RPMI7951 (cell line): Measurements from ENCODE around the gene CAPN5. TPM values are rescaled to one million over a fixed set of nuclear protein-coding genes. Genes with fewer than 3 reads are reported as not detected.
"Not testable (repeated sequence)": the region's sequence is repeated elsewhere in the genome, so short reads cannot be mapped to it uniquely, and the experiment has no call there.

Source experiments
- DNase-seq: peaks from one replicate; pipeline ENCODE4 v3.0.0-alpha.2; 2012; ENCODE audit warnings: low read depth
- total RNA-seq: library from RNA; depleted of rRNA; stranded (reverse); fragments of >200 nt; shearing (Covaris generic); gene quantifications from 2 replicates; pipeline ENCODE4 v1.2.3, GENCODE V29; 2014; rRNA removed

The CAPN5 gene
- 10.7 and 12.4 TPM in 2 replicates for total RNA-seq

DNA sequence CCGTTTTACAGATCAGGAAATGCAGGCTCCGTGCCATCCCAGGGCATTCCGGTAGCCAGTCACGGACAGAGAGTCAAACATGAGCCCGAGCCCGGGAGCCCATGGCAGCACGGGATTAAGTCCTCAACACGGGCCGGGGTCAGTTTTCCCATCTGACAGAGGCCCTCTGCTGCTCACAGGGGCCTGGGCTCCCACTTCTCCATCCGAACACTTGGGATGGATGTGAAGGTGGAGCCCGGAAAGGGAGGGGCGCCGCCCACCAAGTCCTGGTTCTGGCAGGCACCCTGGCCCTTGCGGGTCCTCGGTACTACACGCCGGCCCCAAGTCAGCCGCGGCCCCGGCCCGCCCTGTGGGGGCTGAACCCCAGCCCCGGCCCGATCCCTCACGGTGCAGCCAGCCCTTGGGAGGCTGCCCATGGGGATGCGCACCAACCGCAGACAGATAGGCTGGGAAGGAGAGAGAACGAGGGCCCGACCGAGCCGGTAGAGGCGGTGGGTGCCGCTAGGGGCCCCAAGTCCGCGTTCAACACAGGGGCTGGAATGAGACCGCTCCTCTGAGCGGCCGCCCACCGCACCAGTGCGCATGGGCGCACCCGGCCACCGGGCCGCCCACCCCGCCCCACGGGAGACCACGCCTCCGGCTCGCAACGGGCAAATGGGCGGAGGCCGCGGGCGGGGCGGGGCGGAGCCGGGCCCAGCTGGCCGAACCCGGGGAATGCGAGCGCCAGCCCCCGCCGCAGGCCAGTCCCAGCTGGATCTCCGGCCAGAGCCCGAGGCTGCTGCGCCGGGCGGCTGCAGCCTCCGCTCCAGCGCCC is at the start of gene CAPN5:
Gene CAPN5 (plus strand): TSS at position 743 of the 814 bp plus-strand sequence. CDS start 17,916 bp downstream, outside the sequence.
- DNase-seq: peak; percentile 87

DNA sequence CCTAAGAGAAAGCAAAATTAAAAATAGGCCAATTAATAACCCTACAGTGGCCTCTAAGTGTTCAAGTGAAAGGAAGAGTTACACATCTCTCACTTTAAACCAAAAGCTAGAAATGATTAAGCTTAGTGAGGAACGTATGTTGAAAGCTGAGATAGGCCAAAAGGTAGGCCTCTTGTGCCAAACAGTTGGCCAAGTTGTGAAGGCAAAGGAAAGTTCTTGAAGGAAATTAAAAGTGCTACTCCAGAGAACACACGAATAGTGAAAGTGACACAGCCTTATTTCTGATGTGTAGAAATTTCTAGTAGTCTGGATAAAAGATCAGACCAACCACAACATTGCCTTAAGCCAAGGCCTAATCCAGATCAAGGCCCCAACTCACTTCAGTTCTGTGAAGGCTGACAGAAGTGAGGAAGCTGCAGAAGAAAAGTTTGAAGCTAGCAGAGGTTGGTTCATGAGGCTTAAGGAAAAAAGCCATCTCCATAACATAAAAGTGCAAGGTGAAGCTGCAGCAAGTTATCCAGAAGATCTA is 48.3 kb upstream of the CAPN5 start:
- DNase-seq: not testable (repeated sequence)

DNA sequence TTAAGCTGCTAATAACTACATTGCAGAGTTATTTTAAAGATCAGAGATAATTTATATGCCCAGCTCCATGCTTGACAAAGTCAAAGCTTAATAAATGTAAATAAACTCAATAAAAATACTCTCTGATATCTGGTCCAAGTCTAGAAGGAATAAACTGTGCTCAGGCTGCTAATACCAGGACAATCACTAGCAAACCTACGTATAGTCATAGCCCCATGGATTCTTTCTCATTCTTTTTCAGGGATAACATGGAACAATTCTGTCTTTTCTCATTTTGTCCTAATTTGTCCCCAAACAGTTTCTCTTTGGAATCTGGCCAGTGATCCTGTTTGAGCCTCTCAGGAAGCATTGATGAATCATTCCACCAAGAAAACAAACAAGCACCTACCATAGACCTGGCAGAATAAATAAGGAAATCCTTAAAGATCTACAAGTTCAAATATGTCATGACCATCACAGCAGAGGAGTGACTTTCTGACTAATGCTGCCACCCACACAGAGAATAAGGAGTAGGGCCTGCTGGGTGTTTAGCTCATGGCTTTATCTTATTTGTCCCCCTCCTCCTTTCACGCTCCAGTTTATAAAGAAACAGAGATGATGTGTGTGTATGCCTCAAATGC is 46.7 kb upstream of the CAPN5 start:
- DNase-seq: peak; percentile 47

DNA sequence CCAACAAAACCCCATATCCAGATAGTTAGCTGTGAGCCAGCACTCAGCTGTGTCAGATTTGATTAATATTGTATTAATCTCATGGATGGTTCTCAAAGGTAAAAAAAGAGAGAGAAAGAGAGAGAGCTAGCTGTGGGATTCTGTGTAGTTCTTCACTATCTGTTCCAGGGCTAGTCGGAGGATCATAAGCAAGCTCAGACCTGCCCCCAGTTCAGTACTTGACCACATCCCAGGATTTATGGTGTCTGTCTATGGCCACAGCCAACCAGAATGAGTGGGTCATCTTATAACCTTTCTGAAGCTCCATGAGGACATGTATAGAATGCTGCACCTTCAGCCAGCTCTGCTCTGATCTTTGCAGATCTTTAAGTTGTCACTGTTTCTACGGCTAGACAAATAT is 46.0 kb upstream of the CAPN5 start:
- no peak for DNase-seq

DNA sequence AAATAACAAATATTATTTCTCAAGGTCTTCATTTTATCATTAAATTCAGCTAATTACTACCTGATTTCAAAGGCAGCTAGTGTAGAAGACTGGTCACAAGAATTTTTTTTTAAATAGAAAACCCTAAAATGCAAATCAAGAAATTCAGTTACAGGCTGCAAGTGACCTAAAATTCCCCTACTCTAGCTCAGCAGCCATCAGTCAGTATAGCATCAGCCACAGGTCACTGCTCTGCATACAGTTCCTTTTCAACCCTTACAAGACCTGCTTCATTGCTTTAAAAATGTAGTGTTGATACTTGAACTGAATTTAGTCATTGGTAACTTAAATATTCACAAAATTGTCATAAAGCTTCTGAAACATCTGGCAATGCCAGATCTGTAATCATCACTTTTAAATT is 42.0 kb upstream of the CAPN5 start:
- DNase-seq: no peak

DNA sequence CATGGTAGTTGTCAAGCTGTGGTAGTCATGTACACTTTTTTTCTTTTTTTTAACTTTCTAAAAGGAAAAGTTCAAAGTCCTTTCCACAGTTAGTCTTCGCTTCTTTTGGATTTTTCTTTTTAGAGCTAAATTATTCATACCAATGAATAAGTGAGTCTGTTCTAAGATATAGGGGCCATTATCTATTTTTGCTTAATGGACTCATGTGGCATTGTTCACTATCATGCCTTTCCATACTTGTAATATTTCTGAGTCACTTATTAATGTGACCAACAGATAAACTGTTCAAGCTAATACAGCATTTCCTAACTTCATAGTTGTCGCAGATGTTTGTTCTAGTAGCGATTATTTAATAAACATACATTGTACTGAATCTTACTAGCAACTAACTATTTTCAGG is 40.5 kb upstream of the CAPN5 start:
- no peak for DNase-seq

DNA sequence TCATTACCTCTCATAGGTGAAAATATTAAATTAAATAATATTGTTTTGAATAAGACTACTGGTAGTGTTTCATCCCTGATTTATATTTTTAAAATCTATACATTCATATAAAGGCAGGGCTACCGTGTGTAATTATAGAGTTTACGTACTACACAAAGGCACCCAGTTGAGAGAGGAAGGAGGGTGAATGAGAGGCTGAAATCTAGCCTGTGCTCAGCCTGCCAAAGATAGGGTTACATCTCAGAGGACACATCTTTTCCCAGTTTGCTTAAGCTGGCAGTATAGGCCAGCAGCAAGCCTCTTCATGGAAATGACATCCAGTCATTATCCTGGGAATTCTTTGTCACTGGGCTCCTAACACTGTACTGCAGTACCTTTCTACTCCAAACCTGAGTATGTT is 40.0 kb upstream of the CAPN5 start:
- DNase-seq: no peak

DNA sequence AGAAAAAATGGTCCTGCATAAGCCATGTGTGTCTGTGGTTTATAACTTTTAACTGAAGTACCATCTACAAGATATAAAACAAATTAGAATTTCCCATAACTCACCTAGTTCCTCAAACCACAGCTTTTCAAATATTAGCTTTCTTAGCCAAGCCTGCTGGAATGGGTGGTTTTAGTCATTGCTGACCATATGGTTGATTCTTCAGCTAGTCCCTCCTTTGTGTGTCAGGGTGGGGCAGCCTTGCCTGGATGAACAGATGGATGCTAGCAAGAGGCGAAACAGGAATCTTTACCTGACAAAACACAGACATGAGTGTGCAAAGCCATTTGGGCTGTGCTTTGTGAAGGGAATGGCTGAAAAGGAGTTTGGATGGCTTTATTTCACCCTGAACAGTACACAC is 39.5 kb upstream of the CAPN5 start:
- no peak for DNase-seq

DNA sequence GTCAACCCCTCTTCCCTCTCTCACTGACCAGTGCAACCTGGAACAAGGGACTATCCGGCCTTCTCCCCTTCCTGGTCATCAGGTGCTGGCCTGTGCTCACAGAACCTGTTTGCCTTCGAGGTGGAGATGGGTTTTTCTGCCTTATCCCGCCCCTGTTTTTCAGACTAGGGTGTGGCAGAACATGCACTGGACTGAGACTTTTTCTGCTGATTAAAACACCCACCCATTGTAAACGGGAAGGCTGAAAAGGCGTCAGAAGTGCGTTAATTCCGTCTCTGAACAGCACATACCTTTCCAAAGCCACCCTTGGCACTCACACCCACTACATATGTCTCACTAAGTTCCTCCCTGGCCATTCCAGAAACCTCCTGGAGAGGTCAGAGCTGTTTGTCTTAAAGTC is 36.9 kb upstream of the CAPN5 start:
- no peak for DNase-seq

DNA sequence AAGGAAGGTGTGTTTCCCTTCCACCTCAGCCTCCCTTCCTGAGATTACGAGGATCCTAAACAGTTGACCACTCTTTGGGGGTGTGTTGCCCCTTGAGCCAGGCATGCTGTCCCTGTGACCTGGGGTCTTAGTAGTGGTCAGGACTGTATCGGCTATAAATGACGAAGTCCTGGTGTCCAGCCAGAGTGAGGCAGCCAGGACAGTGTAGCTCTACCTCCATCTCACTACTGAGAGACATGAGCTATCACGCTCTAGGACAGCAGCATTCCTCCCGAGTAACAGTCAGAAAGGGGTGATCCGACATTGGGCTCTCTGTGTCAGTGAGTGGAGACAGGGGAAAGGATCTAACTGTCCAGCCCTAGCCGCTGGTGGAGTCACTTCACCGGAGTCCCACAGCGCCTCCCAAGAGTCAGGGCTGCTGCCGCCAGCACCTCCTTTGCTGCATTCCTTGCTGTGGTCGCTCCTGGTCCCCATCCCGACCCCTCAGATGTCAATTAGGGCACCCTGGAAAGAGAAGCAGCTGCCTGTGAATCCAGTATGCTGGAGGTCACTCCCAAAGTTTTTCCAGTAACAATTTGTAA is 35.8 kb upstream of the CAPN5 start:
- DNase-seq: no peak

DNA sequence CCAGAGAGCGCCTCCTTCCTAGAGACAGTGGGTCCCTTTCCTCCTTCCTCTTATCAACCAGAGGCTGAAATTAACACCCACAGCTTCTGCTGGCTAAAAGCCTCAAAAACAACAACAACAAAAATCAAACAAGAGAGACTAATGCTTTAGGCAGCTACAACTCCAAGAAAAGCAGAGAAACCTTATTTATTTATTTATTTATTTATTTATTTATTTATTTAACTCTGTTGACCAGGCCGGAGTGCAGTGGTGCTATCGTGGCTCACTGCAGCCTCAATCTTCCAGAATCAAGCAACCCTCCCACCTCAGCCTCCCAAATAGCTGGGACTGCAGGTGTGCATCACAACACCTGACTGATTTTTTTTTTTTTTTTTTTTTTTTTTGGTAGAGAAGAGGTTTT is 35.2 kb upstream of the CAPN5 start:
- no peak for DNase-seq

DNA sequence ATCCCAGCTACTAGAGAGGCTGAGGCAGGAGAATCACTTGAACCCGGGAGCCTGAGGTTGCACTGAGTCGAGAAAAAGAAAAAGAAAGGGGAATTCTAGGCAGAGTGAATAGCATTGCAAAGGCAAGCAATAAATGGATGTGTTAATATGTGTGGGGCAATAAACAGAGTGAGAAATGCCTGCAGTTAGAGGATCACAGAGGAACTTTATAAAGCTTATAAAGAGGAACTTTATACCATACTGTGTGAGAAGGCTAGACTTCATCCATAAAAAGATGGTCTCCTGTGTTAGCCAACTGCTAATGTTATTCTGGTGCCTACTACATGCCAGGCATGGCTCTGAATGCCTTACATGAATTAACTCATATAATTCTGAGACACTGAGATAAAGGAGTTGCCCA is 31.7 kb upstream of the CAPN5 start:
- DNase-seq: no peak

DNA sequence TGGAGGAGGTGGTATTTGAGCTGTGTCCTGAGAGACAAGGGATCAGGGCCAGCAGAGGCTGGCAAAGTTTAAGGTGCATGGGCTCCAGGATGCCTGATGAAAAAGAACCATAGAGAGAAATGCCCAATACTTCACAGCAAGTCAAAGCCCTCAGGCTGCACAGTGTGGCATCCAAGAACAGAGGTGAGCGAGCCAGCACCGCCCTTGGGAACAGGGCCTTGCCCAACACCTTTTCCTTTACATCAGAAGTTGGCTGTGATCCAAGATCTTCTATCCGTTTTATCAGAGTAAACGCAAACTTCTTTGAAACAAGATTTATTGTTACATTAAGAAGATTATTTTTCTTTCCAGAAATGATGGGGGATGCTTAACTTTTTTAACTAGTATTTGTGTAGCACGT is 31.2 kb upstream of the CAPN5 start:
- DNase-seq: no peak

DNA sequence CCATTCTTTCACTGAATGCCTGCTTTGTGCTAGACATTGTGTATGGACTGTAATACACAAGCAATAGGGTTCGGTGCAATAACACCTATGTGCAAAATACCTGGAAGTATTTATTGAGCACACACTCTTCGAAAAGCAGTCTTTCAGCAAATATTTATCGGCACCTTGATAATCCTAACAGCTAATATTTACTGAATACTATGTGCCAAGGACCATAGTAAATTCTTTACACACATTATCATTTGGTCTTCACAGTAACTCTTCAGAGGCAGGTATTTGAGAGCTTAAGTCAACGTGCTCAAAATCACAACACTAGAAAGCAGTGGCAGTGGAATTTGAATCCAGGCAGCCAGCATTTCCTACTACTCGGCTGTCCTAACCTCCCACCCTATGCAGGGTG is 30.4 kb upstream of the CAPN5 start:
- no peak for DNase-seq

DNA sequence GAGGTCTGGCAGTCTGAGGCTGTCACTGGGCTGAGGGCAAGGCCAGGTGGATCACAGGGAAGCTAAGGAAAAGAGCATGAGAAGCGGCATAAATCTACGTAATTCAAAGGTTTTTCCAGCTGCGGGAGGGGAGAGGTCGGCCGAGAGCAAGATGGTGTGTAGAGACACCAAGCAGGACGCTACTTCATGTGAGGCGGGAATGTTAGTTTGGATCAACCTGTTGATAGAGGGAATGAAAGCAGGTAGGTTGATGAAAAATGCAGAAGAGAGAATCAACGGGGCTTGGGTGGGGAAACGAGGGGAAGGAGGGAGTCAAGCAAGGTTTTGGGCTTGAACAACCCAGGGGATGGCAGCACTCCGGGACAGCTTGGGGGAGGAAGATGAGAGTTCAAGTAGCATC is 29.7 kb upstream of the CAPN5 start:
- no peak for DNase-seq

DNA sequence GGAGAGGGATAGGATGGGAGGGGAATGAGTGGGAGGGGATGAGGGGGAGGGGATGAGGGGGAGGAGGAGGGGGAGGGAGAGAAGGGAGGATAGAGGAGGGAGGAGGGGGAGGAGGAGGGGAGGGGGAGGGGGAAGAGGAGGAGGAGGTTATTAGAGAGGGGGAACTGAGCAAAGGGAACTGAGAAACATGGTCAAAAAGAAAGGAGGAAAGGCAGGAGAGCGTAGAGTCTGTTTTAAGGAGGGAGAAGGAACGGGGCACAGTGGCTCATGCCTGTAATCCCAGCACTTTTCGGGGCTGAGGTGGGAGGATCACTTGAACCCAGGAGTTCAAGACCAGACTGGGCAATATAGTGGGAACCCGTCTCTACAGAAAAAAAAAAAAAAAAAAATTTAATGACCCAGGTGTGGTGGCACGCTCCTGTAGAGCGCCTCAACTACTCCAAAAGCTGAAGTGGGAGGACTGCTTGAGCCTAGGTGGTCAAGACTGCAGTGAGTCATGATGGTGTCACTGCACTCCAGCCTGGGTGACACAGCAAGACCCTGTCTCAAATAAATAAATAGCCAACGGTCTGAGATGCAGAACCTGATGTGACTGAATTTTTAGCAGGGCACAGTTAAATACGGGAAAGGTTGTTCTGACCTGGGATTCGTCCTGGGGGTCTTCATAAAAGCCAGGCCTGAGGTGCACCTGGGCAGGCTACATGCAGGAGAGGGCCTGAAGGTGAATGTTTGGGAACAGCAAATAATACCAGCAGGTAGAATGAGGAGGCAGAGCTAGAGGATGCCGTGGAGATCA is 28.5 kb upstream of the CAPN5 start:
- DNase-seq: peak; percentile 35

DNA sequence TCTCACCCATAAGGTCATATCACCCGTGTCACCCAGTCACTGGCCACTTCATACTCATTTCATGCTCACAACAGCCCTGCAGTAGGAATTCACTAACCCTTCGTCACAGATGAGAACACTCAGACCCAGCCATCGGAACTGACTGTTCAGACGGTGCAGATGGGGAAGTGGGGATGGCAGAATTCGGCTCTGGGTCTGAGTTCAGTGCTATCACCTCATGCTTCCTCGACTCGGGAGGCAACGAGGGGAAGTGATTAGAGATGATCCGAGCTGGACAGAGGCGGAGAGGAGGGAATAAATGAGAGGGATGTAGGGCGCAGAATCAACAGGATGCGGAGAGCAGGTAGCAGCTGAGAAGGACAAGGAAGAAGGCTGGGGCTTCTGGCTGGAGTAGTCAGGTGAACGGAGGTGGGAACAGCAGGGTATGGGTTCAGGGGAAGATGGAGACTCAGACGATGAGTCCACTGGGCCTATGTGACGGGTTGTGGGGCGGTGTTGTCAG is 27.9 kb upstream of the CAPN5 start:
- peak; percentile 26 for DNase-seq

DNA sequence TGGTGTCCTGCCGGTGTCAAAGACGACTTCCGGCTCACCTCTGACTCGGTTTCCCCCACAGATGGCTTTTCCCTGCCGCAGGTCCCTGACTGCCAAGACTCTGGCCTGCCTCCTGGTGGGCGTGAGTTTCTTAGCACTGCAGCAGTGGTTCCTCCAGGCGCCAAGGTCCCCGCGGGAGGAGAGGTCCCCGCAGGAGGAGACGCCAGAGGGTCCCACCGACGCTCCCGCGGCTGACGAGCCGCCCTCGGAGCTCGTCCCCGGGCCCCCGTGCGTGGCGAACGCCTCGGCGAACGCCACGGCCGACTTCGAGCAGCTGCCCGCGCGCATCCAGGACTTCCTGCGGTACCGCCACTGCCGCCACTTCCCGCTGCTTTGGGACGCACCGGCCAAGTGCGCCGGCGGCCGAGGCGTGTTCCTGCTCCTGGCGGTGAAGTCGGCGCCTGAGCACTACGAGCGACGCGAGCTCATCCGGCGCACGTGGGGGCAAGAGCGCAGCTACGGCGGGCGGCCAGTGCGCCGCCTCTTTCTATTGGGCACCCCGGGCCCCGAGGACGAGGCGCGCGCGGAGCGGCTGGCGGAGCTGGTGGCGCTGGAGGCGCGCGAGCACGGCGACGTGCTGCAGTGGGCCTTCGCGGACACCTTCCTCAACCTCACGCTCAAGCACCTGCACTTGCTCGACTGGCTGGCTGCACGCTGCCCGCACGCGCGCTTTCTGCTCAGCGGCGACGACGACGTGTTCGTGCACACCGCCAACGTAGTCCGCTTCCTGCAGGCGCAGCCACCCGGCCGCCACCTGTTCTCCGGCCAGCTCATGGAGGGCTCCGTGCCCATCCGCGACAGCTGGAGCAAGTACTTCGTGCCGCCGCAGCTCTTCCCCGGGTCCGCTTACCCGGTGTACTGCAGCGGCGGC is 27.0 kb upstream of the CAPN5 start:
- DNase-seq: peak; percentile 41

DNA sequence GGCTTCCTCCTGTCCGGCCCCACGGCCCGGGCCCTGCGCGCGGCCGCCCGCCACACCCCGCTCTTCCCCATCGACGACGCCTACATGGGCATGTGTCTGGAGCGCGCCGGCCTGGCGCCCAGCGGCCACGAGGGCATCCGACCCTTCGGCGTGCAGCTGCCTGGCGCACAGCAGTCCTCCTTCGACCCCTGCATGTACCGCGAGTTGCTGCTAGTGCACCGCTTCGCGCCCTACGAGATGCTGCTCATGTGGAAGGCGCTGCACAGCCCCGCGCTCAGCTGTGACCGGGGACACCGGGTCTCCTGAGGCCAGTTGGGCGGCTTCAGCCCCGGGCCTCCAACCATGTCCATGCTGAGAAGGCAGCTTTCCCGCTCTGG is 26.4 kb upstream of the CAPN5 start:
- no peak for DNase-seq

DNA sequence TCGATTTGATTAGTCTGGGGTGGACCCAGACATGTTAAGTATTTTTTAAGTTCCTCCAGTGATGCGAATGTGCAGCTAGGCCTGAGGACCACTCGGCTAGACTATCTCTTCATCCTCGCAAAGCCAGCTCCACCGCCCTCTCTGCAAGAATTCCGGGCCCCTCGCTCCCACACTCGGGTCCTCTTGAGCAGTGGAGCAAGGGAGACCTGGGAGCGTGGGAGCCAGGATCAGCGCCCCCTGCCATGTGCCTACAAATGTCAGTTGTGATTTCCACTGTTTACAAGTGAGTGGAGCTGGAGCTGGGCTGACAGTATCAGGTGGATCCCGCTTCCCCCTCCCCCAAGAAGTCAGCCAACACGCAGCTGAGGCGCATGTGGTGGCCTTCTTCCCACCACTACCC is 25.9 kb upstream of the CAPN5 start:
- no peak for DNase-seq
